ENCODE measurements around the gene KIAA1755.
"Not testable (repeated sequence)": the region's sequence is repeated elsewhere in the genome, so short reads cannot be mapped to it uniquely, and the experiment has no call there.

- not testable (repeated sequence) for TF ChIP-seq CTCF, POLR2A (IDR thresholded peaks at IDR 0.05)
Measured at GRCh38 chr20:38284066-38284650, 23.6 kb upstream of the KIAA1755 start.

Measured in body of pancreas (tissue), 4 donors.